ENCODE results near the gene CDKN2AIP. TPM values are rescaled to one million over a fixed set of nuclear protein-coding genes. Genes with fewer than 3 reads are reported as not detected.

Gene CDKN2AIP
- total RNA-seq, 2 experiments from 2014 or later: 31.2 to 36.3 TPM

DNA sequence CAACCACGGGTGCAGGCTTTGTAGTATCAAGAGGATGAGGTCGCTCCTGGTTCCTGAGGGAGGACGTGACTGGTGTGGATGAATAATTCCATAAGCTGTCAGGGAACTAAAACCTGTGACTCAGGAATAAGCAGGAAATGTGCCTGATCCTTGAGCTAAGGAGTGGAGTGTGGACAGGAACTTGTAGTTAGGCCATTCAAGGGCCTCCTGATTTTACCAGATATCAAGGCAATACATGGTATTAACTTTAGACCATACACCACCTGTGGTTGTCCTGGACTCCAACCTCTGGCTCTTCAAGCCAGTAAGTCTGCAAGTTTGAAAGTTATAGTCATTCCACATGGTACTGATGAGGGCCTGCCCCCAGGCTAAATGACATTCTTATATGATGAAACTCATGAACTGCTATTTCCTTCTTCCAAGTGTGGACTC lies 48.4 kb downstream of the CDKN2AIP start:
- Histone ChIP-seq H3K79me2 (ENCODE audit: insufficient read depth, low read depth, low read length) (no peaks in the 10 kb centered on the region), H3K36me3 (ENCODE audit: insufficient read depth, low read length) (peaks cover 63% of the 10 kb centered on the region), H2AFZ (ENCODE audit: low read length) (no peak overlapping the region), H3K4me1 (ENCODE audit: insufficient read depth, low read length, poor library complexity, severe bottlenecking) (no peaks in the 10 kb centered on the region), H3K27ac (ENCODE audit: low read depth, low read length, poor library complexity, severe bottlenecking) (no peak overlapping the region), H3K9me2 (ENCODE audit: insufficient read depth, low read length) (no peaks in the 10 kb centered on the region), H3K4me3 (ENCODE audit: low read depth, low read length, poor library complexity, severe bottlenecking) (no peak overlapping the region), H3K4me2 (ENCODE audit: low read length) (no peak overlapping the region), H3K9me3 (ENCODE audit: low read length) (no peaks in the 10 kb centered on the region), H4K20me1 (ENCODE audit: insufficient read depth, low read length) (no peaks in the 10 kb centered on the region)
- no peak for DNase-seq (ENCODE audit: low spot score)
- ChIA-PET POLR2A (no interaction called here), CTCF (ENCODE audit: unreplicated experiment) (no interaction called here)
- BruUV-seq (replicated peaks): no TSS peak
- intact Hi-C loops (cut with micrococcal nuclease; ENCODE audit: unreplicated experiment): no loop called here
- TF ChIP-seq EZH2phosphoT487 (IDR thresholded peaks at IDR 0.05; ENCODE audit: borderline replicate concordance, low read depth, low read length) (no peak), CTCF (conservative IDR thresholded peaks at IDR 0.05; ENCODE audit: low read length) (no peak)

- Histone ChIP-seq H3K4me3 (ENCODE audit: low read depth, low read length, poor library complexity, severe bottlenecking) (no peak overlapping the region), H3K36me3 (ENCODE audit: insufficient read depth, low read length) (peaks cover 63% of the 10 kb centered on the region), H4K20me1 (ENCODE audit: insufficient read depth, low read length) (no peaks in the 10 kb centered on the region), H3K79me2 (ENCODE audit: insufficient read depth, low read depth, low read length) (no peaks in the 10 kb centered on the region), H2AFZ (ENCODE audit: low read length) (no peak overlapping the region), H3K27ac (ENCODE audit: low read depth, low read length, poor library complexity, severe bottlenecking) (no peak overlapping the region), H3K9me2 (ENCODE audit: insufficient read depth, low read length) (no peaks in the 10 kb centered on the region), H3K4me1 (ENCODE audit: insufficient read depth, low read length, poor library complexity, severe bottlenecking) (no peaks in the 10 kb centered on the region), H3K4me2 (ENCODE audit: low read length) (no peak overlapping the region), H3K9me3 (ENCODE audit: low read length) (no peaks in the 10 kb centered on the region)
- DNase-seq (ENCODE audit: low spot score): no peak
- intact Hi-C loops (cut with micrococcal nuclease; ENCODE audit: unreplicated experiment): no loop called here
- TF ChIP-seq EZH2phosphoT487 (IDR thresholded peaks at IDR 0.05; ENCODE audit: borderline replicate concordance, low read depth, low read length): no peak
- CTCF ChIA-PET (ENCODE audit: unreplicated experiment): no interaction called here
- POLR2A ChIA-PET: no interaction called here
- no TSS peak for BruUV-seq (replicated peaks)
Observed at GRCh38 chr4:183493246-183493645, 48.8 kb downstream of the CDKN2AIP start.

- no peak overlapping the region for H2AFZ ChIP-seq (ENCODE audit: low read length)
- no peaks in the 10 kb centered on the region for H3K79me2 ChIP-seq (ENCODE audit: insufficient read depth, low read depth, low read length)
- no peaks in the 10 kb centered on the region for H3K9me2 ChIP-seq (ENCODE audit: insufficient read depth, low read length)
- TF ChIP-seq CTCF (conservative IDR thresholded peaks at IDR 0.05; ENCODE audit: low read length): no peak
- no peak for TF ChIP-seq EZH2phosphoT487 (IDR thresholded peaks at IDR 0.05; ENCODE audit: borderline replicate concordance, low read depth, low read length)
- POLR2A ChIA-PET: interaction anchor here (1.1 kb wide), 1 partner anchor 16 kb away, joined by 3 read pairs; no protein-coding TSS in a partner anchor
- no peak for DNase-seq (ENCODE audit: low spot score)
- intact Hi-C loops (cut with micrococcal nuclease; ENCODE audit: unreplicated experiment): no loop called here
- CTCF ChIA-PET (ENCODE audit: unreplicated experiment): no interaction called here
- BruUV-seq (replicated peaks): no TSS peak
- H3K27ac ChIP-seq (ENCODE audit: low read depth, low read length, poor library complexity, severe bottlenecking): no peak overlapping the region
- H3K9me3 ChIP-seq (ENCODE audit: low read length): no peaks in the 10 kb centered on the region
- H3K4me3 ChIP-seq (ENCODE audit: low read depth, low read length, poor library complexity, severe bottlenecking): no peak overlapping the region
- H3K36me3 ChIP-seq (ENCODE audit: insufficient read depth, low read length): peaks cover 61% of the 10 kb centered on the region
- H3K4me2 ChIP-seq (ENCODE audit: low read length): no peak overlapping the region
- H4K20me1 ChIP-seq (ENCODE audit: insufficient read depth, low read length): no peaks in the 10 kb centered on the region
- H3K4me1 ChIP-seq (ENCODE audit: insufficient read depth, low read length, poor library complexity, severe bottlenecking): no peaks in the 10 kb centered on the region
Observed at GRCh38 chr4:183495184-183495583, 50.7 kb downstream of the CDKN2AIP start.

Other genes starting within 250 kb of the CDKN2AIP start
- gene CLDN22, start 124.4 kb upstream of the CDKN2AIP start, total RNA-seq (2014; rRNA removed; shearing (Covaris generic)): not detected in 2 replicates
- gene CLDN22, start 124.4 kb upstream of the CDKN2AIP start, total RNA-seq (2022): not detected in 2 replicates
- gene CLDN24, start 122.2 kb upstream of the CDKN2AIP start, total RNA-seq (2014; rRNA removed; shearing (Covaris generic)): not detected in 2 replicates
- gene CLDN24, start 122.2 kb upstream of the CDKN2AIP start, total RNA-seq (2022): not detected in 2 replicates
- 23.3 and 27.0 TPM in 2 replicates for gene ING2, start 60.4 kb downstream of the CDKN2AIP start, total RNA-seq (2014; rRNA removed; shearing (Covaris generic))
- 25.9 and 26.0 TPM in 2 replicates for gene ING2, start 60.4 kb downstream of the CDKN2AIP start, total RNA-seq (2022)
- gene RWDD4, start 214.5 kb downstream of the CDKN2AIP start, total RNA-seq (2014; rRNA removed; shearing (Covaris generic)): 14.4 and 20.4 TPM in 2 replicates
- 26.4 and 27.6 TPM in 2 replicates for gene RWDD4, start 214.5 kb downstream of the CDKN2AIP start, total RNA-seq (2022)
- gene TRAPPC11, start 214.7 kb downstream of the CDKN2AIP start, total RNA-seq (2014; rRNA removed; shearing (Covaris generic)): 27.8 and 35.9 TPM in 2 replicates
- 35.7 and 40.4 TPM in 2 replicates for gene TRAPPC11, start 214.7 kb downstream of the CDKN2AIP start, total RNA-seq (2022)